ENCODE measurements around the gene CES3. TPM values are rescaled to one million over a fixed set of nuclear protein-coding genes. Genes with fewer than 3 reads are reported as not detected.

Gene CES3
- total RNA-seq, 1 donor from 2014 or later: 1.5 TPM

GRCh38 chr16:66996324-66996982 lies 35.4 kb downstream of the CES3 start:
- H3K36me3 Mint-ChIP-seq (ENCODE audit: low read depth, unreplicated experiment): peaks cover 3% of the 10 kb centered on the region
- H3K27me3 Mint-ChIP-seq (ENCODE audit: low read depth, unreplicated experiment): peaks cover 32% of the 10 kb centered on the region
- H3K27ac Mint-ChIP-seq (ENCODE audit: unreplicated experiment): no peak overlapping the region
- Histone ChIP-seq H3K4me3 (ENCODE audit: insufficient read depth, low read depth, low read length) (no peak overlapping the region), H4K20me1 (ENCODE audit: insufficient read depth, low read length) (no peaks in the 10 kb centered on the region), H3K79me2 (ENCODE audit: insufficient read depth, low read length) (no peaks in the 10 kb centered on the region), H3K36me3 (ENCODE audit: insufficient read depth, low read length) (no peaks in the 10 kb centered on the region), H3K27me3 (ENCODE audit: insufficient read depth, low read length) (peaks cover under 1% of the 10 kb centered on the region), H3K27ac (ENCODE audit: low read depth, low read length) (no peak overlapping the region), H3K9me3 (ENCODE audit: insufficient read depth, low read depth, low read length) (no peaks in the 10 kb centered on the region), H3K9ac (ENCODE audit: low read length) (no peak overlapping the region), H3K4me2 (ENCODE audit: low read length) (no peak overlapping the region), H2AFZ (ENCODE audit: low read depth, low read length) (no peak overlapping the region), H3K4me1 (ENCODE audit: insufficient read depth, low read length) (peaks cover 11% of the 10 kb centered on the region)
- no peak overlapping the region for H3K4me3 Mint-ChIP-seq (ENCODE audit: unreplicated experiment)
- H3K4me1 Mint-ChIP-seq (ENCODE audit: low read depth, unreplicated experiment): peaks cover 3% of the 10 kb centered on the region
- FAIRE-seq (no peak), DNase-seq (ENCODE audit: low read depth) (peak; percentile 52)
- no peak for TF ChIP-seq EZH2 (IDR thresholded peaks at IDR 0.05; ENCODE audit: insufficient read depth, low read length)
- TF ChIP-seq CTCF (IDR thresholded peaks at IDR 0.05; ENCODE audit: insufficient read depth, low read depth, low read length): no peak
- H3K9me3 Mint-ChIP-seq (ENCODE audit: unreplicated experiment): peaks cover 2% of the 10 kb centered on the region

GRCh38 chr16:66996983-66997358 lies 35.9 kb downstream of the CES3 start:
- TF ChIP-seq EZH2 (IDR thresholded peaks at IDR 0.05; ENCODE audit: insufficient read depth, low read length): no peak
- no peak for TF ChIP-seq CTCF (IDR thresholded peaks at IDR 0.05; ENCODE audit: insufficient read depth, low read depth, low read length)
- Histone ChIP-seq H3K4me3 (ENCODE audit: insufficient read depth, low read depth, low read length) (no peak overlapping the region), H4K20me1 (ENCODE audit: insufficient read depth, low read length) (no peaks in the 10 kb centered on the region), H2AFZ (ENCODE audit: low read depth, low read length) (no peak overlapping the region), H3K9ac (ENCODE audit: low read length) (no peak overlapping the region), H3K27ac (ENCODE audit: low read depth, low read length) (no peak overlapping the region), H3K4me1 (ENCODE audit: insufficient read depth, low read length) (peaks cover 15% of the 10 kb centered on the region), H3K4me2 (ENCODE audit: low read length) (no peak overlapping the region), H3K9me3 (ENCODE audit: insufficient read depth, low read depth, low read length) (no peaks in the 10 kb centered on the region), H3K27me3 (ENCODE audit: insufficient read depth, low read length) (no peaks in the 10 kb centered on the region), H3K79me2 (ENCODE audit: insufficient read depth, low read length) (no peaks in the 10 kb centered on the region), H3K36me3 (ENCODE audit: insufficient read depth, low read length) (no peaks in the 10 kb centered on the region)
- Mint-ChIP-seq H3K27ac (ENCODE audit: unreplicated experiment) (no peak overlapping the region), H3K36me3 (ENCODE audit: low read depth, unreplicated experiment) (peaks cover 3% of the 10 kb centered on the region), H3K4me1 (ENCODE audit: low read depth, unreplicated experiment) (peaks cover 3% of the 10 kb centered on the region), H3K9me3 (ENCODE audit: unreplicated experiment) (peaks cover 2% of the 10 kb centered on the region), H3K4me3 (ENCODE audit: unreplicated experiment) (no peak overlapping the region), H3K27me3 (ENCODE audit: low read depth, unreplicated experiment) (peaks cover 35% of the 10 kb centered on the region)
- no peak for DNase-seq (ENCODE audit: low read depth)
- FAIRE-seq: no peak
